Transverse colon (tissue), 4 donors: ENCODE results near the gene PLVAP.

Source experiments
- CTCF ChIP-seq, 5 experiments: fragments of 200-600 bp in 3 of 5; fragments of 450-650 bp in 2 of 5; sonication (generic) in 3 of 5; IDR thresholded peaks; 1 replicate in 2 of 5; 2 replicates in 3 of 5; pipeline ENCODE4 v1.5.1; 2016 to 2017; ENCODE audit warnings: antibody characterized with exemption in 5 of 5, inconsistent platforms in 3 of 5, mild to moderate bottlenecking in 2 of 5, moderate library complexity in 1 of 5
- EP300 ChIP-seq: sonication (generic); formaldehyde crosslinking; IDR thresholded peaks from one replicate; pipeline ENCODE4 v1.6.1; 2017; ENCODE audit warnings: antibody characterized with exemption, low read depth
- POLR2A ChIP-seq: fragments of 450-650 bp; IDR thresholded peaks from one replicate; pipeline ENCODE4 v1.6.1; 2016; ENCODE audit warnings: antibody characterized with exemption, mild to moderate bottlenecking, moderate library complexity
- POLR2AphosphoS5 ChIP-seq, 3 donors: sonication (generic); formaldehyde crosslinking; IDR thresholded peaks; one replicate each; pipeline ENCODE4 v1.6.1; 2016; ENCODE audit warnings: antibody characterized with exemption in 3 of 3

GRCh38 chr19:17340302-17340870, 36.8 kb downstream of the PLVAP start:
- peak in 4 of 5 experiments; percentile 26 to 76 (median 42) for TF ChIP-seq CTCF (IDR thresholded peaks at IDR 0.05)
- no peak for TF ChIP-seq POLR2A
- no peak for TF ChIP-seq POLR2AphosphoS5 (IDR thresholded peaks at IDR 0.05)
- TF ChIP-seq EP300 = no peak
